Spleen (tissue), 7 donors: Measurements from ENCODE around the gene KCNAB1.

Experiments
- CTCF ChIP-seq, 11 experiments: fragments of 200-600 bp in 7 of 11; fragments of 450-650 bp in 4 of 11; sonication (generic) in 4 of 11; IDR thresholded peaks in 8 of 11; conservative IDR thresholded peaks in 3 of 11; 1 replicate in 7 of 11; 2 replicates in 4 of 11; pipeline versions ENCODE4 v1.4.0 to v1.8.0; 2016 to 2021; ENCODE audit warnings: antibody characterized with exemption in 11 of 11, inconsistent platforms in 4 of 11, mild to moderate bottlenecking in 1 of 11
- POLR2A ChIP-seq, 3 donors: fragments of 450-650 bp; IDR thresholded peaks; one replicate each; pipeline ENCODE4 v1.5.1; 2017; ENCODE audit warnings: antibody characterized with exemption in 3 of 3, mild to moderate bottlenecking in 1 of 3
- POLR2AphosphoS5 ChIP-seq, 3 donors: sonication (generic); formaldehyde crosslinking; IDR thresholded peaks; one replicate each; pipeline ENCODE4 v1.5.1; 2017; ENCODE audit warnings: antibody characterized with exemption in 3 of 3
- donor health status: DM: no; HTN: no; CAD: no; lungs with moderate emphysema.
- donor health status: DM: no; HTN: no; CAD: no.
- donor health status: DM: no; HTN: no; CAD: no.

GRCh38 chr3:156429125-156429524 is 308.7 kb downstream of the KCNAB1 start:
- no peak for TF ChIP-seq POLR2A (IDR thresholded peaks at IDR 0.05)
- TF ChIP-seq CTCF (IDR thresholded peaks at IDR 0.05 in 8 of 11, conservative IDR thresholded peaks at IDR 0.05 in 3 of 11): no peak
- no peak for TF ChIP-seq POLR2AphosphoS5 (IDR thresholded peaks at IDR 0.05)
